ENCODE results near the gene POLD1.

DNA sequence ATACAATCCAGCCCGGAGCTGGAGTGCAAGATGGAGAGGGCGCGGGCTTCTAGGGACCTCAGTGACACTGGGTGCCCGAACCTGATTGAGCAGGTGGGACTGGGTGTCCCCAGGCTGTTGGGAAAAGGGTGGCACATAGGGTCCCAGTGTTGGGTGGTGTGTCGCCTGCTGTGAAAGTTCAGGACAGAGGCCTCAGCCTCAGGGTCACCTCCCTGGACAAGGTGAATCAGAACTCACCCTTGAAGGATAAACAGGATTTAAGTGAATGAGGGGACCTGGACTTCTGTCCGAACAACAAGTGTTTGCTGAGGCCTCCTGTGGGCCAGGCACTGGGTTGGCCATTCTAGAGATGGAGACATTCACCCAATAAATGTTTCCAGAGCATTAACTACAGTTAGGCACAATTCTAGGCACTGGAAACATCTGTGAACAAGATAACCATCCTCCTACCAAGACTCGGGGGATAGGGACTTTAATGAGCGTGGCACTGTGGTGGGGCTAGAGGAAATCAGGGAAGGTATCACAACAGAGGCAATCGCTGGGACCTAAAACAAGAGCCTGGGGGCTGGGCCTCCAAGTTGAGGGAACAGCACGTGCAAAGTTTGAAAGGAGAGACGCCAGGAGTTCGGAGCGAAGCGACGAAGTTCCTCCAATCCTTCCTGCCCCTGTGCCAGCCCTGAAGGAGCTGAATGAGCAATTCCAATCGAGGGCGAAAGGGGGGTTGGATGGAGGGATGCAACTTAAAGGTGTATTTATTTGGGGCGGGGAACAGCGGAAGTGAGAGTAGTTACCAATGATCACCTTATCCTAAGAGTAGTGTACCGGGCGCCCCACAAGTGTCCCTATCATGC is 921 bp upstream of the POLD1 start:
- TF ChIP-seq, protein P1, sequence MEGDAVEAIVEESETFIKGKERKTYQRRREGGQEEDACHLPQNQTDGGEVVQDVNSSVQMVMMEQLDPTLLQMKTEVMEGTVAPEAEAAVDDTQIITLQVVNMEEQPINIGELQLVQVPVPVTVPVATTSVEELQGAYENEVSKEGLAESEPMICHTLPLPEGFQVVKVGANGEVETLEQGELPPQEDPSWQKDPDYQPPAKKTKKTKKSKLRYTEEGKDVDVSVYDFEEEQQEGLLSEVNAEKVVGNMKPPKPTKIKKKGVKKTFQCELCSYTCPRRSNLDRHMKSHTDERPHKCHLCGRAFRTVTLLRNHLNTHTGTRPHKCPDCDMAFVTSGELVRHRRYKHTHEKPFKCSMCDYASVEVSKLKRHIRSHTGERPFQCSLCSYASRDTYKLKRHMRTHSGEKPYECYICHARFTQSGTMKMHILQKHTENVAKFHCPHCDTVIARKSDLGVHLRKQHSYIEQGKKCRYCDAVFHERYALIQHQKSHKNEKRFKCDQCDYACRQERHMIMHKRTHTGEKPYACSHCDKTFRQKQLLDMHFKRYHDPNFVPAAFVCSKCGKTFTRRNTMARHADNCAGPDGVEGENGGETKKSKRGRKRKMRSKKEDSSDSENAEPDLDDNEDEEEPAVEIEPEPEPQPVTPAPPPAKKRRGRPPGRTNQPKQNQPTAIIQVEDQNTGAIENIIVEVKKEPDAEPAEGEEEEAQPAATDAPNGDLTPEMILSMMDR (IDR thresholded peaks at IDR 0.05; ENCODE audit: insufficient read depth, low read depth, low read length): no peak
- no peak for TF ChIP-seq EZH2 (IDR thresholded peaks at IDR 0.05; ENCODE audit: insufficient read depth, low read length)

Data from astrocyte (in vitro differentiated cells and primary cell).